Fibroblast of villous mesenchyme (primary cell): Measurements from ENCODE around the gene RASSF8. TPM values are rescaled to one million over a fixed set of nuclear protein-coding genes. Genes with fewer than 3 reads are reported as not detected.

ENCODE experiments used
- DNase-seq: peaks from one replicate; pipeline ENCODE4 v3.0.0-alpha.2; 2010; ENCODE audit warnings: low read depth
- H3K4me3 ChIP-seq: 2 replicates; pipeline ENCODE4 v1.5.1; 2011; ENCODE audit warnings: low read depth, mild to moderate bottlenecking, low read length
- CTCF ChIP-seq: IDR thresholded peaks from 2 replicates; pipeline ENCODE4 v1.5.1; 2012; ENCODE audit warnings: low read depth, mild to moderate bottlenecking, low read length; ENCODE audit not compliant: insufficient read depth
- total RNA-seq: library from RNA; depleted of rRNA; stranded (reverse); fragments of >200 nt; gene quantifications from 2 replicates; pipeline ENCODE4 v1.2.3, GENCODE V29; 2012

The RASSF8 gene
- total RNA-seq, 1 donor, result 127 TPM

GRCh38 chr12:25932971-25933370 lies 25.5 kb upstream of the RASSF8 start:
- no peak overlapping the region for H3K4me3 ChIP-seq
- no peak for DNase-seq
- no peak for TF ChIP-seq CTCF

GRCh38 chr12:25934456-25934855 lies 24.0 kb upstream of the RASSF8 start:
- no peak for DNase-seq
- no peak overlapping the region for H3K4me3 ChIP-seq
- TF ChIP-seq CTCF, result no peak

- peak; percentile 13 for DNase-seq
- no peak overlapping the region for H3K4me3 ChIP-seq
- no peak for TF ChIP-seq CTCF
These were observed 22.9 kb upstream of the RASSF8 start for GRCh38 chr12:25935355-25936144.

GRCh38 chr12:25937096-25937495 lies 21.4 kb upstream of the RASSF8 start:
- no peak for DNase-seq
- H3K4me3 ChIP-seq, result no peak overlapping the region
- no peak for TF ChIP-seq CTCF

DNA sequence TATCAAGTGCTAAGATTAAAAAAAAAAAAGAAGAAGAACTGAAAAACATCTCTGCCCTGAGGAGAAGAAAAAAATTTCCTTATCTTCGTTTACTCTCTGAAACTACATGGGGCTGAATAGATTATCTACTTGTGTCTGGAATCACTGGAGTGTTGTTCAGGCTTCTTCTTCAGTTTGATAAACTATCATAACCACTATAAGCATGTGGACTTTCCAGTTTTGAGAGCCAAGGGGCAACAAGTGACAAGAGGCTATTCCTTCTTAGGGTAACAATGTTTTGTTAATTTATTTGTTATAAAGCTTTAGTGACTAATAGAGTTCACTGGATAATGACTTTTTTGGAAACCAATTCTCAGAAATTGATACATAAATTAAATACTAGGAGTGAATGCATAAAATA lies 19.9 kb upstream of the RASSF8 start:
- no peak for TF ChIP-seq CTCF
- DNase-seq, result no peak
- no peak overlapping the region for H3K4me3 ChIP-seq

DNA sequence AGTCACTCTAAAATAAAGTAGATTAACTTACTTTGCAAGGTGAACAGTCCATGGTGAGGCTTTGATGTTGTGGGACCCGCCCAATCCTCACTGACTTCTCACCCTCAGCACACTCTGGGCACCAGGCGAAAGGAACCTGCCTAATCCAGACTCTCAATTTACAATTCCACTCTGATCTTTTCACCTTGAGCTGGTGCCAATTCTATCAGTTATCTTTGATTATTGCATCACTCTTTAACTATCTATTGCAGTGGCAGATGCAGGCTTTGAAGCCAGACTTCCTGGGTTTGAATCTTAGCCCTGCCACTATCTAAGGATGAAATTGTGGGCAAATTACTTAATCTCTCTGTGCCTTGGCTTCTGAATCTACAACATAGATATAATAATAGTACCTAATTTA lies 18.9 kb upstream of the RASSF8 start:
- no peak for DNase-seq
- H3K4me3 ChIP-seq, result no peak overlapping the region
- TF ChIP-seq CTCF, result no peak

- no peak overlapping the region for H3K4me3 ChIP-seq
- DNase-seq, result no peak
- TF ChIP-seq CTCF, result no peak
These were observed 17.6 kb upstream of the RASSF8 start for GRCh38 chr12:25940886-25941285.
